Stimulated activated effector memory CD8-positive, alpha-beta T cell treated with anti-CD3 and anti-CD28 coated beads, Interleukin-12 subunit alpha, Interleukin-12 subunit beta, amount 100 ng/mL, for 72 hours (primary cell): ENCODE data around the gene CEACAM16.

ENCODE experiments used
- ATAC-seq: fragments of 150-1000 bp; cut with Tn5 transposase; 2 replicates; pipeline ENCODE4 v1.10.0; 2021
- DNase-seq, 2 donors: peaks; one replicate each; pipeline ENCODE4 v3.0.0; 2021 to 2022; ENCODE audit warnings: low spot score in 2 of 2
- H3K27ac Mint-ChIP-seq: one replicate; pipeline ENCODE4 v1.8.0; 2022; ENCODE audit warnings: mild to moderate bottlenecking, mixed read lengths
- H3K36me3 Mint-ChIP-seq: one replicate; pipeline ENCODE4 v1.8.0; 2022; ENCODE audit warnings: mild to moderate bottlenecking, mixed read lengths
- H3K4me1 Mint-ChIP-seq: one replicate; pipeline ENCODE4 v1.8.0; 2022; ENCODE audit warnings: mixed read lengths
- H3K4me3 Mint-ChIP-seq: one replicate; pipeline ENCODE4 v1.8.0; 2022; ENCODE audit warnings: mild to moderate bottlenecking, mixed read lengths
- H3K9me3 Mint-ChIP-seq: one replicate; pipeline ENCODE4 v1.8.0; 2022; ENCODE audit warnings: mixed read lengths

The CEACAM16 gene

GRCh38 chr19:44749994-44750393, 51.0 kb downstream of the CEACAM16 start:
- H3K4me1 Mint-ChIP-seq = peaks cover 76% of the 10 kb centered on the region
- ATAC-seq = no peak
- H3K36me3 Mint-ChIP-seq = peaks cover 73% of the 10 kb centered on the region
- peak overlapping the region; percentile 82 for H3K4me3 Mint-ChIP-seq
- no peaks in the 10 kb centered on the region for H3K9me3 Mint-ChIP-seq
- peak overlapping the region; percentile 94 for H3K27ac Mint-ChIP-seq
- DNase-seq = no peak

GRCh38 chr19:44752123-44752815, 53.3 kb downstream of the CEACAM16 start:
- Mint-ChIP-seq H3K36me3 (peaks cover 96% of the 10 kb centered on the region), H3K9me3 (no peaks in the 10 kb centered on the region), H3K27ac (peak overlapping the region; percentile 89)

GRCh38 chr19:44752816-44753625, 54.1 kb downstream of the CEACAM16 start:
- DNase-seq (peak; percentile 87 to 98), ATAC-seq (peak; percentile 87)
- Mint-ChIP-seq H3K9me3 (no peaks in the 10 kb centered on the region), H3K4me1 (peaks cover 60% of the 10 kb centered on the region), H3K36me3 (peaks cover 96% of the 10 kb centered on the region), H3K4me3 (peak overlapping the region; percentile 82), H3K27ac (peak overlapping the region; percentile 89)

More at GRCh38 chr19:44752123-44752815, 53.3 kb downstream of the CEACAM16 start:
- peak overlapping the region; percentile 82 for H3K4me3 Mint-ChIP-seq
- ATAC-seq (no peak), DNase-seq (no peak)
- peaks cover 61% of the 10 kb centered on the region for H3K4me1 Mint-ChIP-seq

GRCh38 chr19:44753626-44753931, 54.6 kb downstream of the CEACAM16 start:
- H3K9me3 Mint-ChIP-seq = no peaks in the 10 kb centered on the region
- H3K27ac Mint-ChIP-seq = peak overlapping the region; percentile 89
- peaks cover 98% of the 10 kb centered on the region for H3K36me3 Mint-ChIP-seq

GRCh38 chr19:44753932-44754749, 55.2 kb downstream of the CEACAM16 start:
- Mint-ChIP-seq H3K9me3 (no peaks in the 10 kb centered on the region), H3K27ac (peak overlapping the region; percentile 89), H3K4me3 (peak overlapping the region; percentile 82), H3K36me3 (peaks cover 100% of the 10 kb centered on the region), H3K4me1 (peaks cover 66% of the 10 kb centered on the region)
- peak; percentile 42 for ATAC-seq
- peak; percentile 58 to 93 for DNase-seq

More at GRCh38 chr19:44753626-44753931, 54.6 kb downstream of the CEACAM16 start:
- peaks cover 64% of the 10 kb centered on the region for H3K4me1 Mint-ChIP-seq
- no peak for ATAC-seq
- no peak for DNase-seq
- H3K4me3 Mint-ChIP-seq = peak overlapping the region; percentile 82

GRCh38 chr19:44754750-44755080, 55.8 kb downstream of the CEACAM16 start:
- Mint-ChIP-seq H3K36me3 (peaks cover 100% of the 10 kb centered on the region), H3K4me3 (peak overlapping the region; percentile 82), H3K27ac (peak overlapping the region; percentile 89), H3K4me1 (peaks cover 66% of the 10 kb centered on the region), H3K9me3 (no peaks in the 10 kb centered on the region)
- DNase-seq (no peak), ATAC-seq (no peak)

- ATAC-seq (no peak), DNase-seq (no peak)
- H3K4me3 Mint-ChIP-seq = peak overlapping the region; percentile 82
- peaks cover 100% of the 10 kb centered on the region for H3K36me3 Mint-ChIP-seq
- peak overlapping the region; percentile 89 for H3K27ac Mint-ChIP-seq
- peaks cover 66% of the 10 kb centered on the region for H3K4me1 Mint-ChIP-seq
- no peaks in the 10 kb centered on the region for H3K9me3 Mint-ChIP-seq
Observed at GRCh38 chr19:44755219-44755618, 56.3 kb downstream of the CEACAM16 start.

GRCh38 chr19:44756089-44756562, 57.2 kb downstream of the CEACAM16 start:
- DNase-seq (no peak), ATAC-seq (no peak)
- Mint-ChIP-seq H3K4me1 (peaks cover 64% of the 10 kb centered on the region), H3K4me3 (peak overlapping the region; percentile 82), H3K36me3 (peaks cover 100% of the 10 kb centered on the region), H3K27ac (peak overlapping the region; percentile 89), H3K9me3 (no peaks in the 10 kb centered on the region)

- H3K36me3 Mint-ChIP-seq = peaks cover 96% of the 10 kb centered on the region
- DNase-seq (no peak), ATAC-seq (no peak)
- peak overlapping the region; percentile 89 for H3K27ac Mint-ChIP-seq
- H3K4me3 Mint-ChIP-seq = no peak overlapping the region
- H3K9me3 Mint-ChIP-seq = no peaks in the 10 kb centered on the region
- H3K4me1 Mint-ChIP-seq = peaks cover 54% of the 10 kb centered on the region
Observed at GRCh38 chr19:44757057-44757734, 58.2 kb downstream of the CEACAM16 start.

- peaks cover 96% of the 10 kb centered on the region for H3K36me3 Mint-ChIP-seq
Observed at GRCh38 chr19:44757735-44758505, 59.0 kb downstream of the CEACAM16 start.

GRCh38 chr19:44758596-44758995, 59.6 kb downstream of the CEACAM16 start:
- no peak for DNase-seq
- H3K4me3 Mint-ChIP-seq = no peak overlapping the region
- H3K27ac Mint-ChIP-seq = peak overlapping the region; percentile 86
- H3K9me3 Mint-ChIP-seq = no peaks in the 10 kb centered on the region
- H3K36me3 Mint-ChIP-seq = peaks cover 92% of the 10 kb centered on the region
- no peak for ATAC-seq
- H3K4me1 Mint-ChIP-seq = peaks cover 40% of the 10 kb centered on the region

More at GRCh38 chr19:44757735-44758505, 59.0 kb downstream of the CEACAM16 start:
- ATAC-seq (no peak), DNase-seq (no peak)
- Mint-ChIP-seq H3K27ac (peak overlapping the region; percentile 86), H3K4me3 (no peak overlapping the region), H3K9me3 (no peaks in the 10 kb centered on the region), H3K4me1 (peaks cover 47% of the 10 kb centered on the region)

- DNase-seq = no peak
- peak overlapping the region; percentile 35 for H3K4me3 Mint-ChIP-seq
- peaks cover 34% of the 10 kb centered on the region for H3K4me1 Mint-ChIP-seq
- ATAC-seq = no peak
- no peaks in the 10 kb centered on the region for H3K9me3 Mint-ChIP-seq
- H3K27ac Mint-ChIP-seq = peak overlapping the region; percentile 86
- peaks cover 85% of the 10 kb centered on the region for H3K36me3 Mint-ChIP-seq
Observed at GRCh38 chr19:44759083-44759804, 60.3 kb downstream of the CEACAM16 start.
